Measurements from ENCODE around the gene CHRND. TPM values are rescaled to one million over a fixed set of nuclear protein-coding genes. Genes with fewer than 3 reads are reported as not detected.

Gene CHRND
- total RNA-seq, 1 donor from 2014 or later, result not detected

- H3K36me3 ChIP-seq, result no peaks in the 10 kb centered on the region
- peaks cover 9% of the 10 kb centered on the region for H3K27me3 ChIP-seq
- no peak for TF ChIP-seq CTCF (IDR thresholded peaks at IDR 0.05)
- DNase-seq (no peak), ATAC-seq (no peak)
- intact Hi-C loops (cut with DNase I), result no loop called here
- no peak overlapping the region for H3K4me3 ChIP-seq
- H3K27ac ChIP-seq, result no peak overlapping the region
- no peaks in the 10 kb centered on the region for H3K4me1 ChIP-seq
- no peaks in the 10 kb centered on the region for H3K9me3 ChIP-seq
These were observed 10.3 kb upstream of the CHRND start for GRCh38 chr2:232515639-232516038.

DNA sequence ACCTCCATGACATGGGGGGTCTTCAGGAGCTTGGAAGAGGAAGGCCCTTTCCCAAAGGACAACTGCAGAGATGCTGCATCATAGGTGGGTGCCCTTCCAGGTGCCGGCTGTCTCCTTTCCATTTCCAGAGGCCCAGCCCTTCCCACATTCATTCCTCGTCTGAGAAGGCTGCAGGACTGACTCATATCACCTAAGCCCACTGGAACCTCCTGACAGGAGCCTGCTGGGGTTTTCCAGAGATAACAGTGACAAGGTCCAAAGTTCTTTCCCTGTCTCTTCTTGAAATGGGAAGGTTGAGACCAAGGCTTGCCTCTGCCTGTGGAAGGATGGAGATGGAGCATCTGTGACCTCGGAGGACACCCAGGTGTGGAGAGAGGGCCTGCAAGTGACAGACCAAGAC is 9.4 kb upstream of the CHRND start:
- H3K27me3 ChIP-seq, result peaks cover 18% of the 10 kb centered on the region
- no peaks in the 10 kb centered on the region for H3K36me3 ChIP-seq
- DNase-seq, result no peak
- H3K9me3 ChIP-seq, result no peaks in the 10 kb centered on the region
- TF ChIP-seq CTCF (IDR thresholded peaks at IDR 0.05), result no peak
- no peaks in the 10 kb centered on the region for H3K4me1 ChIP-seq
- no peak overlapping the region for H3K4me3 ChIP-seq
- intact Hi-C loops (cut with DNase I), result no loop called here
- no peak for ATAC-seq
- no peak overlapping the region for H3K27ac ChIP-seq

GRCh38 chr2:232518844-232519243 is 7.1 kb upstream of the CHRND start:
- H3K9me3 ChIP-seq, result no peaks in the 10 kb centered on the region
- intact Hi-C loops (cut with DNase I), result no loop called here
- H3K27ac ChIP-seq, result no peak overlapping the region
- ATAC-seq, result no peak
- no peak overlapping the region for H3K4me3 ChIP-seq
- no peak for TF ChIP-seq CTCF (IDR thresholded peaks at IDR 0.05)
- H3K27me3 ChIP-seq, result peaks cover 41% of the 10 kb centered on the region
- H3K4me1 ChIP-seq, result peaks cover 9% of the 10 kb centered on the region
- DNase-seq, result no peak
- no peaks in the 10 kb centered on the region for H3K36me3 ChIP-seq

- Histone ChIP-seq H3K27me3 (peaks cover 51% of the 10 kb centered on the region), H3K9me3 (no peaks in the 10 kb centered on the region), H3K36me3 (no peaks in the 10 kb centered on the region), H3K27ac (no peak within 1 kb of the TSS), H3K4me1 (peaks cover 15% of the 10 kb centered on the region), H3K4me3 (no peak within 1 kb of the TSS)
- ATAC-seq (no peak), DNase-seq (no peak)
- no peak for TF ChIP-seq CTCF (IDR thresholded peaks at IDR 0.05)
- intact Hi-C loops (cut with DNase I), result loop anchor here (10.0 kb wide), 1 partner anchor 615 kb away; no protein-coding TSS in a partner anchor
These were observed 6.2 kb upstream of the CHRND start, which contains the start of gene PRSS56 for GRCh38 chr2:232519581-232520438. Gene PRSS56 (plus strand): TSS chr2:232520388. CDS start chr2:232520599, 211 bp downstream.

GRCh38 chr2:232520489-232520888 is 5.5 kb upstream of the CHRND start:
- no peak for TF ChIP-seq CTCF (IDR thresholded peaks at IDR 0.05)
- no peak for ATAC-seq
- intact Hi-C loops (cut with DNase I), result loop anchor here (10.0 kb wide), 1 partner anchor 616 kb away; no protein-coding TSS in a partner anchor
- no peak for DNase-seq
- Histone ChIP-seq H3K4me3 (no peak overlapping the region), H3K27ac (no peak overlapping the region), H3K9me3 (no peaks in the 10 kb centered on the region), H3K4me1 (peaks cover 15% of the 10 kb centered on the region), H3K27me3 (peaks cover 58% of the 10 kb centered on the region), H3K36me3 (no peaks in the 10 kb centered on the region)
